Activated CD8-positive, alpha-beta T cell treated with anti-CD3 and anti-CD28 coated beads for 36 hours (primary cell): ENCODE data around the gene BBX. TPM values are rescaled to one million over a fixed set of nuclear protein-coding genes. Genes with fewer than 3 reads are reported as not detected.

Experiments used
- ATAC-seq: fragments of 200-7000 bp; cut with Tn5 transposase; one replicate; pipeline ENCODE4 v1.10.0; 2021; ENCODE audit warnings: mild to moderate bottlenecking, moderate library complexity
- CTCF ChIA-PET: fragments of 350-600 bp; sonication (Branson Sonifier 250); formaldehyde crosslinking; loops from one replicate; lab custom pipeline; 2021; ENCODE audit warnings: antibody characterized with exemption; lab: Charles Lee
- POLR2A ChIA-PET: fragments of 350-600 bp; sonication (Branson Sonifier 250); formaldehyde crosslinking; loops from one replicate; lab custom pipeline; 2021; ENCODE audit warnings: antibody characterized with exemption; lab: Charles Lee
- DNase-seq: peaks from one replicate; pipeline ENCODE4 v3.0.0-alpha.2; 2020
- H3K27ac Mint-ChIP-seq: one replicate; pipeline ENCODE4 v1.8.0; 2021; ENCODE audit warnings: mild to moderate bottlenecking, mixed read lengths
- H3K27me3 Mint-ChIP-seq: one replicate; pipeline ENCODE4 v1.8.0; 2021; ENCODE audit warnings: mixed read lengths
- H3K36me3 Mint-ChIP-seq: one replicate; pipeline ENCODE4 v1.8.0; 2021; ENCODE audit warnings: low read depth, mixed read lengths
- H3K4me1 Mint-ChIP-seq: one replicate; pipeline ENCODE4 v1.8.0; 2021; ENCODE audit warnings: low read depth, mixed read lengths
- H3K4me3 Mint-ChIP-seq: one replicate; pipeline ENCODE4 v1.8.0; 2021; ENCODE audit warnings: mild to moderate bottlenecking, moderate library complexity, mixed read lengths
- H3K9me3 Mint-ChIP-seq: one replicate; pipeline ENCODE4 v1.8.0; 2021; ENCODE audit warnings: mixed read lengths
- CTCF ChIP-seq: fragments of 200-600 bp; IDR thresholded peaks from one replicate; pipeline ENCODE4 v1.8.0; 2022; ENCODE audit warnings: antibody characterized with exemption, mild to moderate bottlenecking
- intact Hi-C: fragments of 100-400 bp; cut with micrococcal nuclease; formaldehyde crosslinking; loops from one replicate; pipeline ENCODE4 v1.10.0; 2022
- total RNA-seq, 2 experiments: library from RNA; stranded (reverse); gene quantifications; one replicate each; pipeline ENCODE4 v1.2.3, GENCODE V29; 2021

BBX gene
- total RNA-seq, 2 experiments from 2014 or later = 40.9 to 42.4 TPM

- CTCF ChIA-PET = interaction anchor here (0.7 to 1.5 kb wide), 4 partner anchors 8 to 69 kb away, joined by 3 to 4 read pairs (median 3); no protein-coding TSS in a partner anchor
- ATAC-seq = no peak
Observed at GRCh38 chr3:107590786-107591185, 68.0 kb downstream of the BBX start.

GRCh38 chr3:107592073-107592472 lies 69.3 kb downstream of the BBX start:
- Mint-ChIP-seq H3K27ac (no peak overlapping the region), H3K27me3 (no peaks in the 10 kb centered on the region), H3K36me3 (peaks cover 4% of the 10 kb centered on the region), H3K9me3 (no peaks in the 10 kb centered on the region), H3K4me1 (peaks cover 39% of the 10 kb centered on the region), H3K4me3 (no peak overlapping the region)
- DNase-seq (no peak), ATAC-seq (no peak)
- CTCF ChIA-PET = interaction anchor here (1.5 to 1.6 kb wide), 2 partner anchors 9 to 171 kb away, joined by 4 read pairs; no protein-coding TSS in a partner anchor
- intact Hi-C loops = no loop called here
- TF ChIP-seq CTCF = no peak
- POLR2A ChIA-PET = no interaction called here

More at GRCh38 chr3:107590786-107591185, 68.0 kb downstream of the BBX start:
- no peak overlapping the region for H3K4me3 Mint-ChIP-seq
- H3K36me3 Mint-ChIP-seq = peaks cover 4% of the 10 kb centered on the region
- DNase-seq = no peak
- H3K9me3 Mint-ChIP-seq = no peaks in the 10 kb centered on the region
- no peaks in the 10 kb centered on the region for H3K27me3 Mint-ChIP-seq
- intact Hi-C loops = no loop called here
- POLR2A ChIA-PET = interaction anchor here (0.9 to 1.7 kb wide), 2 partner anchors 9 kb away, joined by 3 to 6 read pairs; no protein-coding TSS in a partner anchor
- no peak for TF ChIP-seq CTCF
- peaks cover 31% of the 10 kb centered on the region for H3K4me1 Mint-ChIP-seq
- H3K27ac Mint-ChIP-seq = no peak overlapping the region

GRCh38 chr3:107594870-107595269 lies 72.1 kb downstream of the BBX start:
- Mint-ChIP-seq H3K36me3 (no peaks in the 10 kb centered on the region), H3K27me3 (no peaks in the 10 kb centered on the region), H3K9me3 (no peaks in the 10 kb centered on the region), H3K4me1 (peaks cover 39% of the 10 kb centered on the region), H3K27ac (no peak overlapping the region), H3K4me3 (no peak overlapping the region)
- ChIA-PET POLR2A (no interaction called here), CTCF (interaction anchor here (1.3 to 2.2 kb wide), 2 partner anchors 20 to 174 kb away, joined by 4 to 11 read pairs; no protein-coding TSS in a partner anchor)
- no peak for TF ChIP-seq CTCF
- ATAC-seq = no peak
- intact Hi-C loops = no loop called here
- DNase-seq = no peak

GRCh38 chr3:107596639-107597038 lies 73.9 kb downstream of the BBX start:
- ATAC-seq = no peak
- Mint-ChIP-seq H3K27me3 (no peaks in the 10 kb centered on the region), H3K4me3 (no peak overlapping the region), H3K27ac (no peak overlapping the region), H3K36me3 (peaks cover 3% of the 10 kb centered on the region), H3K4me1 (peaks cover 52% of the 10 kb centered on the region), H3K9me3 (no peaks in the 10 kb centered on the region)
- intact Hi-C loops = no loop called here
- CTCF ChIA-PET = interaction anchor here (1.3 kb wide), 1 partner anchor 22 kb away, joined by 8 read pairs; no protein-coding TSS in a partner anchor
- no peak for TF ChIP-seq CTCF
- no peak for DNase-seq
- POLR2A ChIA-PET = no interaction called here
